ENCODE measurements around the gene SYNDIG1.

The SYNDIG1 gene

GRCh38 chr20:24640686-24641085 is 171.3 kb downstream of the SYNDIG1 start:
- no peak for DNase-seq

DNA sequence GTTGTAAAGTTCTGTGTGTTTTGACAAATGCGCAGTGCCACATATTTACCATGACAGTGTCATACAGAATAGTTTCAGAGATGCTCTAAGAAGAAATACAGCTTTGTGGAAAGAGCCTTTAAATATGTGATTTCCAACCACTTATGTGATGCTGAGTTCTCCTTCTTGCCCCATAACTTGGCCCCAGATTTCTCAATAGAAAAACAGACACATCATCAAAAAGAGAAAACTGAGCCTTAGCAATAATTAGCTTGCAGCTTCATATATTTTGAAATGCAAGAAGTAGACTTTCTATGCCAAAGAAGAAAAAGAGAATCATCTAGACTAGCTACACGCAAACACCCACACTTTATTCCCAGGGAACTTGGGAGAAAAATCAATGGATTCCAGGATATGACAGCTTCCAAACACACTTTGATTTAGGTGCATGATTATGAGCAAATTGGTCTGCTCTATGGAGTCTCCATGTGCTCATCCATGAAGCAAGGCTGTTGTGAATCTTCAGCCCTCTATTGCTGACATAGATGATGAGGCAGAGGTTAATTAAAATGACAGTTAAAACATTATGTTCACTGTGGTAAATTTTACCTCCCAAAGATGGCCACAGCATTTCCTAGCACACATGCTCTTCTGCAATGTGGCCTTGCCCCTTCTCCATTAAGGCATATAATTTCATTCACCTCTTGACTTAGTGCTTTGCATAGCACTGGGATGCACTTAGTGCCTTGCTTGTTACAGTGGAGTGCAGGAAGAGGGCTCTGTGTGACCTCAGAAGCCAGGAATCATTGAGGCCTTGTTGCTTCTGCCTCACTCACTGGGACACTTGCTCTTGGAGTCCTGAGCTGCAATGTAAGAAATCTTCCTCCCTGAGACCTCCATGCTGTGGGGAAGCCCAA is 174.6 kb downstream of the SYNDIG1 start:
- DNase-seq = no peak

DNA sequence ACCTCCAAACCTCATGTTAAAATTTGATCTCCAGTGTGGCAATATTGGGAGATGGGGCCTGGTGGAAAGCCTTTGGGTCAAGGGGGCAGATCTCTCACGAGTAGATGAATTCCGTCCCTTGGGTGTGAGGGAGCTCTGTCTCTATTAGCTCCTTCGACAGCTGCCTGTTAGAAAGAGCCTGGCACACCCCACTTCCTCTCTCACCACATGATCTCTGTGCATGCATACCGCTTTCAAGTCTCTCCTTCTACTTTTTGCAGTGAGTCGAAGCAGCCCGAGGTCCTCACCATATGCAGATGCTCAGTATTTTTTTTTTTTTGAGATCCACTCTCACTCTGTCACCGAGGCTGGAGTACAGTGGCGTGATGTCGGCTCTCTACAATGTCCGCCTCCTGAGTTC is 176.9 kb downstream of the SYNDIG1 start:
- no peak for DNase-seq

DNA sequence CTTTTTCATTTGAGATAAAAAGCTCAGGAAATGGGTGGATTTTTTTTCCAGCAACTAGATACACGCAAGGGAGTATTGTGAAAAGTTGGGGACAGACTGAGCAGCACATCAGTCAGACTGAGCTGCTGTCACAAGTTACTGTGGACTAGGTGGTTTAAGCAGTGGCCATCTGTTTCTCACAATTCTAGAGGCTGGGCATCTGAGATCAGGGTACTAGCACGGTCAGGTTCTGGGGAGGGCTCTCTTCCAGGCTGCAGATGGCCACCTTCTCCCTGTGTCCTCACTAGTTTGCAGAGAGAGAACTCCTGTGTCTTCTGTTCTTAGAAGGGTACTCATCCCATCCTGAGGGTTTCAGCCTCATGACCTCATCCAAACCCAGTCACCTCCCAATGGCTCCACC is 178.3 kb downstream of the SYNDIG1 start:
- no peak for DNase-seq

GRCh38 chr20:24648481-24648880 is 179.1 kb downstream of the SYNDIG1 start:
- no peak for DNase-seq

DNA sequence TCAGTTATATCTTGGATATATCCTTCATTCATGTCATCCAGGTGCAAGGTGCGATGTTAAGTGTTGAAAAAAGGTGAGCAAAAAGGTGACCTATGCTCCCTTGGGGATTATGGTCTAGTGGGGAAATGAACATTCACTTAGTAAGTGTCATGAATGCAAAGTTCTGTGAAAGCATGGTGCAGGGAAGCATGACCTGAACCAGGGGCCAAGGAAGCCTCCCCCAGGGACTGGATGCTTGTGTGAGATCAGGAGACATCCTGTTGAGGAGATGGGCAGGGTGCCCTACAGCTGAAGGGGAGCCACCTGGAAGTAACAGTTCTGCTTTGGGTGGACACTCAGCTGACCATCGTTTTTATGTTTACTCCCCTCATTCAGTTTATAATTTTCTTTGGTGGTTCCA is 179.5 kb downstream of the SYNDIG1 start:
- DNase-seq = no peak

GRCh38 chr20:24649787-24650490 is 180.5 kb downstream of the SYNDIG1 start:
- DNase-seq = no peak

- no peak for DNase-seq
These were observed 181.9 kb downstream of the SYNDIG1 start for GRCh38 chr20:24651171-24651975.

GRCh38 chr20:24651976-24652345 is 182.5 kb downstream of the SYNDIG1 start:
- DNase-seq = no peak

DNA sequence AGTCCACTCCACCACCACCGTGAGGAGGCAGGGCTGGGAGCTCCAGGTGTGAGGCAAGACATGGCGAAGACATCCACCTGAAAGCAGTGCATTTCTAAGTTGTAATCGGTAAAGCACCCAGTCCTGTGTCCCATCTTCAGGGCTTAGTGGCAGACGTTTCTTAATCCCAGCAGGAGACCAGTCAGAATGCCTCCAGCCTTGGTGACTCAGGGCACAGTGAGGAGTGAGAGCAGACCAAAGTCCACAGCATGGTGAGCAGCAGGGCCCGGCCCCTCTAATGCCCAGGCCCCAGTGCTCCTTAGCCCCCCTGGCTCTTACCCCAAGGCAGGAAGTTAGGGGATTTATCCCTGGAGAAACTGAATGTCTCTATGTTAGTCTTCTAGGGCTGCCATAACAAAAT is 183.9 kb downstream of the SYNDIG1 start:
- DNase-seq = no peak

GRCh38 chr20:24654425-24654824 is 185.0 kb downstream of the SYNDIG1 start:
- no peak for DNase-seq

DNA sequence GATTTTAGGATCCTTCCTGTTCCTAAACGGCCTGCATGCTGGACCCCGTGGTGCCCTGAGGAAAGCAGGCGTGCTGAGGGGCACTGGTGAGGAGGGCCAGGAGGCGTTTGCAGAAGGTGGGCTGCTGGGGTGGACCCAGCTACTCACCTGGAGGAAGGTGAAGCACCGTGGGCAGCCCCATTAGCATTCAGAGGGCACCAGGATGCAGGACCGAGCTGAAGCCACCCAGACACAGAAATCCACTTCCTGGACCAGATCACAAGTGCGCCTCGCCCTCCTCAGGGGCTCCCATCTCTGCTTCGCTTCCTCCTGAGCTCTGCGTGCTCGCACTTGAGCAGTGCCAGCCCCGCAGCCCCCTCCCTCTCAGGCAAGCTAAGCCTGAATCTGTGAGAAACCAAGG is 187.0 kb downstream of the SYNDIG1 start:
- DNase-seq = no peak

DNA sequence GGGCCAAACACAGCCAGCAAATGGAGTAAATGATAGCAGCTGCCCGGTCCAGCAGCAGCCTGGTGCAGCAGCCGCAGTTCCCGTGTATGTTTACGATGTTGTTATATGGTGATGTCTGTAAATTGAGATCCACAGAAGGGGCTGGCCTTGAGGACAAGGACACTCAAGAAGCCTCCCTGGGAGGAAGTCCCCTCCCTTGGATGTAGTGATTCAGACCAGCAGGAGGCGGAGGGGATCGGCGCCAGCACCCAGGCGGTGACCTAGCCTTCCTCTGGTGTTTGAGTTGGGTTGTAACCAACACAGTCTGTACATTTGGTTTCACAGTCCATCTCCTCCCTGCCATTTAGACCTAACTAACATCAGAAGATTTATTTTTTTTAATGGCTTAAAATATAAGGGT is 187.8 kb downstream of the SYNDIG1 start:
- no peak for DNase-seq

DNA sequence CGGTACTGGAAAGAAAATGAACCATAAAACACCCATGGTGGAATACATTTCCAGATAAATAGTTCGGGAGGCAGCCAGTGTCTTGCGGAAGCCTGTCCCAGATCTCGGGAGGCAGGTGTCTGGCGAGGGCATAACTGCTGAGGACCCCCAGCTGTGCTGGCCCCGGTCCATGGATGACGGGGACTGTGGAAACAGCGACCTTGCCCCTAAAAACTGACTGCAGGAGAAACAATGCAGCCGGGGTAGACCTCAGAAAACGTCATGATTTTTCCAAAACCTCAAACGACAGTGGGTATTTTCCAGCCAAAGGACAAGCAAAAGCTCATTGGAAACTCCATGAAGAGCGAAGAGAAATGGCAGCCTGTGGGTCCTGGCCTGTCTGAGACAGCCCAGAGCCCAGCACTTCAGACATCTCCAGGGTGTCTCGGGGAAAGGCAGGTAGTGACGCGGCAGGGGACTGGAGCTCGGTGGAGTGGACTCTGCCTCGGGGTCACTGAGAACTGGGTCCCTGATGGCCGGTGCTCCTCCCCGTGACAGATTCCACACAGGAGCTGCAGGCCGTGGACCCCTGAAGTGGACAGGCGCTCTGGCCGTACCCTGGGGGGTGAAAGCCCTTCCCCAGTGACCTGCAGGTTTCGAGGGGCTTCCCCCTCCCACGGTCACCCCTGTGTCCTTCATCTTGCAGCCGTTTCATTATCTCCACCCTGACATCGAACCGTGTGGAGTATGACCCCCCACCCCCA is 188.6 kb downstream of the SYNDIG1 start:
- no peak for DNase-seq

DNA sequence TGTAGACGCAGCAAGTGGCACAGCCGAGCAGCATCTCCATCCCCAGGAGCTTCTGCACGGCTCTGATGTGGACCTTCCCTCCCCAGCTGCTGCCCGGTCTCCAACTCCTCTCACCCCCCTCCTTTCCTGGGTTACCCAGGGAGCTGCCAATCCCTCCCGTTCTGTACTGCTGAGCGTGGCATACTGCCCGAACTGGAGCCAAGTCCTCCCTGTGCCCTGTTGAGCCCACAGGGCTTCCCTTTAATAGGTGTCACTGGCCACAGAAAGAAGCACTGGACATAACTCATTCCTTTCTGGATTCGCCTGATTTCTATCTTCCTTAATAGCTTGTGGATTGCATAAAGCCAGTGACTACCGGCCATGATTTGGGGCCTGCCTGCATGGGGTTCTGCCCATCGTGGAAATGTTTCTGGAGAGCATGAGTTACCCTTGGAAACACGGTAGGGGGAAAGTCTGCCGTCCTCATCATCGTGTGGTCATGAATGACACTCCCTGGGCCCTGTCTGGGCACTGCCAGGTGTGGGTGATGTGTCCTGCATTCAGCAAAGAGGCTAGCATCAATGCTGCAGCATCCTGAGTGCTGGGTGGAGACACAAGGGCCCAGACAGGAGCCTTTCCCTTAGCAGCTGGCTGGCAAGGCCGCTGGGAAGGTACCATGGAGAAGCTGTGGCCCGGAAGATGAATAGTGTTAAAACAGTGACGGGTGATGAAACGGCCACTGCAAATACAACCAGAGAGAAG is 189.7 kb downstream of the SYNDIG1 start:
- no peak for DNase-seq

DNA sequence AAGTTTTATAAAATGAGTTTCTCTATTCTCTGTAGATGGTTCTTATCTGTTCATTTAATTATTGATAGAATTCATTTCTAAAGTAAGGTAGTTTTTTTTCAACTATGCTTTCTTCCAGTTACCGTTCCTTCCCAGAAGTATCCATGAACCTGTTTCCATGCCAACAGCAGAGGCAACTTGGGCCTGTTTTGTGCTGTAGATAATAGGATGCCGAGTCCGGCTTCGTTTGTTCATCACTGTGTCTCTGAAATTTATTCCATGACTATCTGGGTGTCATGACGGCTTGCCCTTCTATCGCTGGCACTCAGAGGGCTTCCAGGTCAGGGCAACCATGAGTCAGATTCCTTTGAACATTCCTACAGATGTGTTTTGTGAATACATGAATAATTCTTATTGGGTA is 190.4 kb downstream of the SYNDIG1 start:
- no peak for DNase-seq

DNA sequence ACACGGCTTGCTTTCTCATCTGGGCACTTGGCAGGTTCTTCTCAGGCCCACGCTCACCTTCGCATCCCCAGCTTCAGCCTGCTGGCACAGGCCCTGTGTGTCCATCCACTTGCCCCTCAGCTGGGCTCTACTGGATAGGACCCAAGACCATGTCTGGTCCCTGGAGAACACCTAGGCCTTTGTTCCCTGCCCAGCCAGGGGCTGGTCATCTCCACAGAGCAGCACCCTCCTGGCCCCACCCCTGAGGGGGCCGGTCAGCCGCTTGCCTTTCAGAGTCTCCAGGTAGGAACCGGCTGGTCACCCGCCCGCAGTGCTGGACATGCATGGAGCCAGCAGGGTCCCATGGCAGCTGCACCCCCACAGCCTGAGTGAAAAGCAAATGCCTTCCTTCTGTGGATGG is 191.2 kb downstream of the SYNDIG1 start:
- no peak for DNase-seq

- DNase-seq = no peak
These were observed 191.8 kb downstream of the SYNDIG1 start for GRCh38 chr20:24661255-24661654.

GRCh38 chr20:24662322-24662721 is 192.9 kb downstream of the SYNDIG1 start:
- no peak for DNase-seq

DNA sequence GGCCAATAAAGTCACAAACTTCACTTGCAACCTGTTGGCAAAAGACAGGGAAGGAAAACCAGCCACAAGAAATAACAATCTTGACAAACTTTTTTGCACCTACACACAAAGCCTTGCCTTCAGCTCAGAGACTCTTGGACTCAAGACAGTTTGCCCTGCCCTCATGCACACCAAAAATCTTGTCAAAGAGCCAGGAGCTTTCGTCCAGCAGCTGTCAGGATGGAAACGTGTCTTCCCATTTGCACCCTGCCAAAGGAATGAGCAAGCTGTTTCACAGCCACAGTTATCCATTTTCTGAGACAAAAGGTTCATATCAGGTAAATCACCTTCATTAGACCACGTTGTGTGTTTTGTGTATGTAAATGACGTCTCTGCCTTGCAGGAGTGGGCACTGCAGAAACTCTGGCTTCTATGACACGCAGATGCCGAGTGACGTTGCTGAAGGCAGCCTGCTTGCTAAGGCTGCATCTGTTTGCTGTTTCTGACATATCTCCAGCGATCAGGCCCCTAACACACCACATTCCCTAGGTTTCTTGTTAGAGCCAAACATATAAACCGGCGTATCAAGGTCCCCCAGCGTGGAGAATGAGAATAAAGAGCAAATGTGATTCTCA is 193.4 kb downstream of the SYNDIG1 start:
- DNase-seq = no peak

DNA sequence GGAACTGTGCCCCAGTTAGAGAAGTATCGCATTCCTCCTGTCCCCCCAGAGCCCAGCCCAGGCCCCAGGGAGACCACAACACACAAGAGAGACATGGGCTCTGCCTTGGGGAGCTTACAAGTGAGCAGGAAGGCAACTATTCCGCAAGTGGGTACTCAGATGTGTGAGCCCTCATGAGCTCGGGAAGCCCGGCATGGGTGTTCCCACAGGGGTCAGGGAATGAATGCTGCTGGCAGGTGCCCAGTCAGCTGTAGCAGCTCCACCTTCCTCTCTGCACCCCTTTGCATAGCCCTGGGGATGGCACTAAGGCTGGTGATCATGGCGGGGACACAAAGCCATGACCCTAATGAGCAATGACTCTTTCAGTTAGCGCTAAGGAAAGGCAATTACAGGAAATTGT is 194.1 kb downstream of the SYNDIG1 start:
- DNase-seq = no peak
